GM18517 (cell line): ENCODE data around the gene ZNF143.
"Not testable (repeated sequence)": the region's sequence is repeated elsewhere in the genome, so short reads cannot be mapped to it uniquely, and the experiment has no call there.

Source experiments
- ATAC-seq: cut with Tn5 transposase; IDR thresholded peaks from one replicate; pipeline ENCODE4 v1.9.1; 2021; ENCODE audit warnings: mild to moderate bottlenecking, moderate library complexity; ENCODE audit not compliant: unreplicated experiment

Gene ZNF143

DNA sequence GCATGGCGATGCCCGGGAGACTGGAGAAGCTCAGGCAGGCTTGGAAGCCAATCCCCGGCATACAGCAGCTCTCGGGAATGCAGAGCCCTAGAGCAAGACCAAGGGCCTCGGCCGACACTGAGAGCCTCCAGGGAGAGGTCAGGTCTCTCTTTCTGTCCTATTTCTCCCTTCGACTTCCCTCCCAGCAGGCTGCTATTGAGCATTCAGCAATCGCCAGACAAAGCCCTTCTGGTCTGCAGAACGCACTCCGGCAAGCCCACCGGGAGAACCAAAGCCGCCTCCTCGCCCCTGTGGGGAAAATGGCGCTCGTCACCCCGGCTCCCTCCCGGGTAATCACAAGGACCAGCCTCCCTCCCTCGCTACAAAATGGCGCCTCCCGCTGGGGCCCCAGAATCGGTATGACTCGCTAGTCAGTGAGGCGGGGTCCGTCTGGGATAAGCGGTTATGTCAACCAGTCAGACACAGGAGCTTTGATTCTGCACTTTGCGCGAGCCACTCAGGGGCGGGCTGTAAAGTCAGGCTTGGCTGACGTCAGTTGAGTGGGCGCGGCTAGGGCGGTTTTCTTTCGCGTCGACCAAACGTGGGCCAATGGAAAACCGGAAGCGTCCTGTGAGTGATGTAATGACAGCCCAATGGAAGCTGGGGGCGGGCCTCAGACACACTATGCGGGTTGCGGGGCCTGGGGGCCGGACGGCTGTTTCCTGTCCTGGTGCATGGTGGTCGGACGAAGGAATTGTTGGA lies at the start of gene ZNF143:
Gene ZNF143, plus strand, starts transcription at position 691 of the 741 bp plus-strand sequence. CDS start 10,297 bp downstream, outside the sequence.
- ATAC-seq: peak; percentile 85

- no peak for ATAC-seq
Measured at GRCh38 chr11:9428706-9429105, 32.1 kb upstream of the ZNF143 start.

DNA sequence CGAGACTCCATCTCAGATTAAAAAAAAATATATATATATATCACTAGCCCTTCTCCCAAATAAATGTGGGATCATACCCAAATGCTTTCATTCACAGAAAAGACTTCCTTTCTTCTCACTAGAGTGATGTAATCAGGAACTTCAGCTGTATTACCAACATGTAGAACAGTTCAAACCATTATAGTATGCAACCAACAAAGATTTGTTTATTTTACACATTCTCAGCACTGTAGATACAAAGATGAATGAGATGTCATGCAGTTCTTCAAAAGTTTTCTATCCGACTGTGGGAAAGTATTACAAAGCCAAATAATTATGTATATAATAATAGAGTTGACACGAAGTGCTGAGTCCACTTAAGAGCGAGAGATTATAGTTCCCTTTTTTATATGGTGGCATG lies 22.2 kb upstream of the ZNF143 start:
- no peak for ATAC-seq

GRCh38 chr11:9446230-9446629 lies 14.6 kb upstream of the ZNF143 start:
- ATAC-seq: no peak

DNA sequence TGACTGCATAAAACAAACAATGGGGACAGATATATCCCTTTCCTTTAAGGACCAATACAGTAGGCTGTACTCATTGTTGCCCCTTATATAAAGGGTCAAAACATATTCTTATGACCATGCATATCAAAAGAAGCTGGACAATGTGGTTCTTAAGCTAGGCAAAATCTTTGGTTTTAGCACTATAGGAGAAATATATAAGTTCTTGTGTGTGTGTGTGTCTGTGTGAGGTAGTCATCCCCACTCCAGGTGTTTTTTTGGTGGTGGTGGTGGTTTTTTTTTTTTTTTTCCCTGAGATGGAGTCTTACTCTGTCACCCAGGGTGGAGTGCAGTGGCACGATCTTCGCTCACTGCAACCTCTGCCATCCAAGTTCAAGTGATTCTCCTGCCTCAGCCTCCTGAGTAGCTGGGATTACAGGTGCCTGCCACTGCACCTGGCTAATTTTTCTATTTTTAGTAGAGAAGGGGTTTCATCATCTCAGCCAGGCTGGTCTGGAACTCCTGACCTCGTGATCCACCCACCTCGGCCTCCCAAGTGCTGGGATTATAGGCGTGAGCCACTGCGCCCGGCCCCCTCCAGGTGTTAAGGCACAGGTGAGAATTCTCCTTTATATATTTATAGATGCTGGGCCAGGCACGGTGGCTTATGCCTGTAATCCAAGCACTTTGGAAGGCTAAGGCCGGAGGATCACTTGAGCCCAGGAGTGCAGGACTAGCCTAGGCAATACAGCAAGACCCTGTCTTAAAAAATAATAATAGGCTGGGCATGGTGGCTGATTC lies 12.0 kb upstream of the ZNF143 start:
- no peak for ATAC-seq

GRCh38 chr11:9452023-9452422 lies 8.8 kb upstream of the ZNF143 start:
- not testable (repeated sequence) for ATAC-seq

GRCh38 chr11:9455722-9456121 lies 5.1 kb upstream of the ZNF143 start:
- no peak for ATAC-seq

DNA sequence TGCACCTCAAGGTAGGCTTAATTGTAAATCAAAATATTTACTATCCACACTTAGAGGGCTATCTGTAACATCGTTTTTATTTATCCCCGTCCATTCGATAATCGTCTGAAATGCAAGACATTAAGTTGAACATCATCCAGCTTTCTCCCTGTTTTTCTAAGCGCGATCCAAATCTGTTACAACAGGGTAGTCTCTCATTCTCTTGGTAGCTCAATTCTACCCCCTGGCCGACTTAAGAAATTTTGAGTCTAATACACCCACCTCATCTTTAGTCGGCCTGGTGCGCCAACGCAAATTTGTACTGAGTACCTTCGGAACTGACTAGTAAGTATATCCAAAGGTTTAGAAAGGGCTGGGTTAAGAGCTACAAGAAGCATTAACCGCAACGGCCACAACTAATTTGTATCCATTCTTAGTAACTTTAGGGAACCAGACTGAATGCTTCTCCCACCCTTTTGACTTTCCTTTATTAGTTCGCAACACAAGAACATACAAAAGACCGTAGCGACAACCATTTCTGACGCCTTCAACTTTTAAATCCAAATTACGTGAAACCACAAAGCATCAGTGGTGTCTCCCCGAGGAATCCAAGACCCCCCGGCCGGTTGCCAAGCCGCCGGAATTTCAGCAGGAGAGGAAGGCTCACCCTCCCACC lies 1.0 kb upstream of the ZNF143 start:
- no peak for ATAC-seq

DNA sequence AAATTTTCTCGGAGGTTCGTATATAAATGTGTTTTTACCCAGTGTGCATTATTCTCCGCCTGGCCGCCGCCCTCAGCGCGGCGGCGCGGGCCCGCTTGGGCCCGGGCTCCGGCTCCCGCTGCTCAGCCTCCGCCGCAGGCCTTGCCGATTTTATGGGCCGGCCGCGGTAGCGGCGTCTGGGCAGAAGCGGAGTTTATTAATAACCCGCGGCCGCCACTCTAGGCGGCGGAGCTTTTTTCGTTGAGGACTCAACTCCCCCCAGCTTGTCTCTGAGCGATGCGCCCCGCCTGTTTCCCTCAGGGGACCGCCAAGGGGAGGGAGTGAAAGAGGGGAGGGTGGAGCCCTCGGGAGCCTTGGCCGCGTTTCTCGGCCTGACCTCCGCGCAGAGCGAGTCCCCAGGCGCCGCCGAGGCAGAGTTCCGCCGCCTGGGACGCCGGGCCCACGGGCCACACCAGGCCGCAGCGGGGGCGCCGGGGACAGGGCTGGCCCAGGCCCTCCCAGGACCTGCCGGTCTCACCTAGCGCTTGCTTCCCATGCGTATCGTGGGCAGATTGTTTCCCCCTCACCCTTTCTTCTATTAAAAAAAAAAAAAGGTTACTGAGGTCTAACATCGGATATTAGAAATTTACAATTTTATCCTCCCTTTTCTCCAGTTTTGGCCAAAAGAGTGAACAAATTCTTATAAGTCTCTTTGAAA lies 399 bp downstream of the ZNF143 start:
- ATAC-seq: peak; percentile 42

DNA sequence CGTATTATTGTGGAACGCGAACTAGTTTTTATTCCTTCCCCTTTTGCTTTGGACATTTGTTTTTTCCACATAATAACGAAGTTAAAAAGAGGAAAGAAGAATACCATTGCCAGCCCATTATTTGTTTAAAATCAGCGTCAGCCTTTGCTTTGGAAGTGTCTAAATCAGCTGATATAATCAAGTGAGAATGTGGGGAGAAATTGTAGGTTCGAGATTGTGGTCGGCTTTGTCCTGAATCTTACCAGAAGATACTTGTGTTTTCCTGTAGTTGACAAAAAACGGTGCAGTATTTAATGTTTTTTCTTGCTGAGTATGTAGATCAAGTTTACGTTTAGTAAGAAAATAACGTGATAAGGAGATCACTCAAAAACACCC lies 935 bp downstream of the ZNF143 start:
- ATAC-seq: no peak

- no peak for ATAC-seq
Measured at GRCh38 chr11:9462172-9462799, 1.5 kb downstream of the ZNF143 start.

DNA sequence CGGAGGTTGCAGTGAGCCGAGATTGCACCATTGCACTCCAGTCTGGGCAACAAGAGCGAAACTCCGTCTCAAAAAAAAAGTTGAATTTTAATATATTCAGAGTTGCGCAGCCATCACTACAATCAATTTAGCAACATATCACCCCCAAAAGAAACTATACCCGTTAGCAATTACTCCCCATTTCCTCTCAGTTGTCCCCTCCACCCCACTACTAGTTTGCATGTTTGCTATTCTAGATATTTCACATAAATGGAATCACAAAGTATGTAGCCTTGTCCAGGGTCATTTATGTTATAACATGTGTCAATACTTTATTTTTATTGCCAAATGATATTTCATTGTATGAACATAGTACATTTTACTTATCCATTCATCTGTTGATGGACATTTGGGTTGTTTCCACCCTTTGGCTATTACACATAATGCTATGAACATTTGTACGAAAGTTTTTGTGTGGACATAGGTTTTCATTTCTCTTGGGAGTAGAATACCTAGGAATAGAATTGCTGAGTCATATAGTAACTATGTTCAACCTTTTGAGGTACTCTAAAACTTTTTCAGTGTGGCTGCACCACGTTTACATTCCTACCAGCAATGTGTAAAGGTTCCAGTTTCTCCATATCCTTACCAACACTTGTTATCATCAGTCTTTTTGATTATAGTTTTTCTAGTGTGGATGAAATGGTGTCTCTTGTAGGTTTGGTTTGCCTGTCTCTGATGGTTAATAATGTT lies 2.2 kb downstream of the ZNF143 start:
- no peak for ATAC-seq

DNA sequence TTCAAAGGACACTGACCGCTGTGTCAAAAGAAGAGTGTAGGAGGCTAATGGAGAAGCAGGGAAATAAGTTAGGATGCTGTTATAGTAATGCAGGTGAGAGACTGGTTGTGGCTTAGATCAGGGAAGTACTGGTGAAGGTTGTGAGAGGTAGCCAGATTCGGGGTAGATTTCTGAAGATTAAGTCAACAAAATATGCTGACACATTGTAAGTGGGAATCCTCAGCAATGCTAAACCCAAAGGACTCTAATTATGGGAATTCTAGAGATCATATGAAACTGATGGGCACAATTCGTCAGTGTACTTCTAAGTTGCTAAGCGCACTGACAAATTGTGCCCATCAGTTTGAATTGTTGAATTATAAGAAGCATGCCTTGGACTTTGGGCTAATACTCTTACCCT lies 10.0 kb downstream of the ZNF143 start:
- ATAC-seq: no peak

DNA sequence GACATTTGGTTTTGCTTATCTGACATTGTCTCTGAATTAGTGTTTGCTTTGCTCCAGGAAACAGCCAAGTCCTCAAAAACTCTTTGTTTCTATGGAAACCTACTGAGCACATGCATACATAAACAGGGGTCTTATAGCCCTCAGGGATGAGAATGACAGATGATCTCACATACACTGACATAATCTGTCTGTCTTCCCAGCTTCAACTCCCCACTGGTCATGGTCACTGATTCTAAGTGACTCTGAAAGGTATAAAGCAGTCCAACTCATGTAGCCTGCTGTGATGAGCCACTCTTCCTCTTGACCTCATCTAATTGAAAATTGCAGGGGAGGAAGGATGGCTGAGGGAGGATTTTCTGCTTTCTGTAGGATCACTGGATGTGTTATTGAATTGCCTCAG lies 12.6 kb downstream of the ZNF143 start:
- no peak for ATAC-seq

- no peak for ATAC-seq
Measured at GRCh38 chr11:9479899-9480298, 19.1 kb downstream of the ZNF143 start.

- no peak for ATAC-seq
Measured at GRCh38 chr11:9489080-9489765, 28.4 kb downstream of the ZNF143 start.

- no peak for ATAC-seq
Measured at GRCh38 chr11:9490376-9490775, 29.6 kb downstream of the ZNF143 start.

- no peak for ATAC-seq
Measured at GRCh38 chr11:9493492-9493891, 32.7 kb downstream of the ZNF143 start.

GRCh38 chr11:9494316-9494715 lies 33.5 kb downstream of the ZNF143 start:
- ATAC-seq: no peak
